SK-N-SH (cell line): ENCODE measurements around the gene MEGF8. TPM values are rescaled to one million over a fixed set of nuclear protein-coding genes. Genes with fewer than 3 reads are reported as not detected.

ENCODE experiments used
- CTCF ChIA-PET: fragments of 300-600, 350-600 bp; formaldehyde crosslinking; extraction: SDS; loops from one replicate; lab custom pipeline; 2021; lab: Yijun Ruan, JAX
- POLR2A ChIA-PET: fragments of 350-600 bp; sonication (Branson Sonifier 250); formaldehyde crosslinking; extraction: SDS; loops from one replicate; lab custom pipeline; 2020; ENCODE audit warnings: antibody characterized with exemption, inconsistent platforms; lab: Yijun Ruan, JAX
- DNase-seq: peaks from one replicate; pipeline ENCODE4 v3.0.0; 2012
- H2AFZ ChIP-seq: fragments of 200-600 bp; sonication (generic); 2 replicates; pipeline ENCODE4 v1.8.1; 2016; ENCODE audit warnings: antibody characterized with exemption, mild to moderate bottlenecking, low read depth
- H3F3A ChIP-seq: fragments of 200-600 bp; sonication (generic); replicated peaks from 2 replicates; pipeline ENCODE3; 2016; ENCODE audit warnings: antibody characterized with exemption, mild to moderate bottlenecking; ENCODE audit not compliant: insufficient read depth
- H3K27ac ChIP-seq, 2 experiments: fragments of 200-500 bp in 1 of 2; fragments of 200-600 bp in 1 of 2; sonication (Bioruptor generic) in 1 of 2; sonication (generic), shearing (Covaris generic) in 1 of 2; 2 replicates each; pipeline versions ENCODE4 v1.5.1 to v1.6.1; 2014 to 2016; ENCODE audit warnings: low read depth in 2 of 2, inconsistent platforms in 1 of 2, low read length in 1 of 2, mild to moderate bottlenecking in 1 of 2, mixed read lengths in 1 of 2
- H3K27me3 ChIP-seq: fragments of 200-600 bp; sonication (generic), shearing (Covaris generic); 2 replicates; pipeline ENCODE4 v1.6.1; 2016; ENCODE audit warnings: mixed run types; ENCODE audit not compliant: insufficient read depth
- H3K36me3 ChIP-seq, 2 experiments: fragments of 200-500 bp in 1 of 2; fragments of 200-600 bp in 1 of 2; sonication (Bioruptor generic) in 1 of 2; sonication (generic) in 1 of 2; replicated peaks in 1 of 2; 2 replicates each; pipeline versions ENCODE3 to v1.5.1; 2014 to 2016; ENCODE audit warnings: low read length in 1 of 2, mild to moderate bottlenecking in 1 of 2; ENCODE audit not compliant: insufficient read depth in 2 of 2, control insufficient read depth in 1 of 2
- H3K4me1 ChIP-seq, 2 experiments: fragments of 200-500 bp in 1 of 2; fragments of 200-600 bp in 1 of 2; sonication (Bioruptor generic) in 1 of 2; sonication (generic), shearing (Covaris generic) in 1 of 2; 2 replicates each; pipeline versions ENCODE4 v1.5.1 to v1.6.1; 2014 to 2016; ENCODE audit warnings: low read depth in 1 of 2, low read length in 1 of 2, mixed run types in 1 of 2; ENCODE audit not compliant: insufficient read depth in 2 of 2, control insufficient read depth in 1 of 2
- H3K4me2 ChIP-seq: fragments of 200-600 bp; sonication (generic), shearing (Covaris generic); 2 replicates; pipeline ENCODE4 v1.6.1; 2017; ENCODE audit warnings: mixed run types
- H3K4me3 ChIP-seq, 2 experiments: fragments of 200-500 bp in 1 of 2; fragments of 200-600 bp in 1 of 2; sonication (Bioruptor generic) in 1 of 2; sonication (generic), shearing (Covaris generic) in 1 of 2; 2 replicates each; pipeline versions ENCODE4 v1.5.1 to v1.8.1; 2014 to 2016; ENCODE audit warnings: low read depth in 2 of 2, inconsistent platforms in 1 of 2, low read length in 1 of 2, mild to moderate bottlenecking in 1 of 2, mixed read lengths in 1 of 2, moderate library complexity in 1 of 2
- H3K79me2 ChIP-seq: fragments of 200-600 bp; sonication (generic); 2 replicates; pipeline ENCODE4 v1.8.1; 2017; ENCODE audit warnings: mild to moderate bottlenecking; ENCODE audit not compliant: insufficient read depth
- H3K9ac ChIP-seq: fragments of 200-600 bp; sonication (generic); 2 replicates; pipeline ENCODE4 v1.6.1; 2017; ENCODE audit warnings: mixed run types
- H3K9me2 ChIP-seq: fragments of 200-600 bp; sonication (generic); 2 replicates; pipeline ENCODE4 v1.6.1; 2017; ENCODE audit warnings: mixed run types
- H3K9me3 ChIP-seq: fragments of 200-600 bp; sonication (generic); 2 replicates; pipeline ENCODE4 v1.6.1; 2017; ENCODE audit warnings: mixed run types, mild to moderate bottlenecking, moderate library complexity
- H4K20me1 ChIP-seq: fragments of 200-600 bp; sonication (generic); 2 replicates; pipeline ENCODE4 v1.6.1; 2017; ENCODE audit warnings: mild to moderate bottlenecking, mixed run types; ENCODE audit not compliant: insufficient read depth
- CHD2 ChIP-seq: fragments of 150-350 bp; IDR thresholded peaks from 2 replicates; pipeline ENCODE4 v1.6.1; 2018; ENCODE audit warnings: low read length; ENCODE audit not compliant: partially characterized antibody
- ELF1 ChIP-seq: IDR thresholded peaks from 2 replicates; pipeline ENCODE4 v1.4.0; 2012
- EP300 ChIP-seq, 2 experiments: IDR thresholded peaks; 2 replicates each; pipeline versions ENCODE4 v1.4.0 to v1.6.1; 2012; ENCODE audit warnings: borderline replicate concordance in 1 of 2, low read depth in 1 of 2, low read length in 1 of 2
- FOSL2 ChIP-seq: IDR thresholded peaks from 2 replicates; pipeline ENCODE4 v1.4.0; 2012; ENCODE audit warnings: low read depth, mild to moderate bottlenecking, moderate library complexity, borderline replicate concordance
- FOXJ3 ChIP-seq: sonication (generic); formaldehyde crosslinking; IDR thresholded peaks from 2 replicates; pipeline ENCODE4 v1.5.1; 2020; ENCODE audit warnings: mild to moderate bottlenecking, missing genetic modification reagents
- FOXM1 ChIP-seq: IDR thresholded peaks from 2 replicates; pipeline ENCODE4 v1.4.0; 2012; ENCODE audit warnings: low read depth, mild to moderate bottlenecking
- GABPA ChIP-seq: IDR thresholded peaks from 2 replicates; pipeline ENCODE4 v1.4.0; 2012; ENCODE audit warnings: low read depth, mild to moderate bottlenecking
- GATA2 ChIP-seq: sonication (generic); formaldehyde crosslinking; IDR thresholded peaks from 2 replicates; pipeline ENCODE4 v1.5.0; 2020; ENCODE audit warnings: mild to moderate bottlenecking, missing genetic modification reagents
- JUND ChIP-seq: IDR thresholded peaks from 2 replicates; pipeline ENCODE4 v1.4.0; 2012
- MXI1 ChIP-seq: IDR thresholded peaks from 2 replicates; pipeline ENCODE4 v1.6.1; 2012; ENCODE audit warnings: mild to moderate bottlenecking, low read depth, low read length, improper control_type of control experiment
- NFIC ChIP-seq: IDR thresholded peaks from 2 replicates; pipeline ENCODE4 v1.4.0; 2012; ENCODE audit warnings: borderline replicate concordance
- NRF1 ChIP-seq: IDR thresholded peaks from 2 replicates; pipeline ENCODE4 v1.6.1; 2012; ENCODE audit warnings: low read depth, mild to moderate bottlenecking, low read length
- POLR2AphosphoS5 ChIP-seq: IDR thresholded peaks from 2 replicates; pipeline ENCODE4 v1.6.1; 2012; ENCODE audit warnings: low read depth, low read length
- RAD21 ChIP-seq: IDR thresholded peaks from 2 replicates; pipeline ENCODE4 v1.6.1; 2012; ENCODE audit warnings: mild to moderate bottlenecking, low read length
- RCOR1 ChIP-seq: fragments of 150-350 bp; IDR thresholded peaks from 2 replicates; pipeline ENCODE4 v1.6.1; 2017; ENCODE audit warnings: antibody characterized with exemption, low read length
- SIN3A ChIP-seq: IDR thresholded peaks from 2 replicates; pipeline ENCODE4 v1.6.1; 2012; ENCODE audit warnings: low read depth, mild to moderate bottlenecking, low read length, moderate library complexity, borderline replicate concordance
- SMC3 ChIP-seq: IDR thresholded peaks from 2 replicates; pipeline ENCODE4 v1.6.1; 2012; ENCODE audit warnings: low read depth, low read length, improper control_type of control experiment
- TCF12 ChIP-seq: IDR thresholded peaks from 2 replicates; pipeline ENCODE4 v1.4.0; 2012
- WGBS: methylation state at CpG from one replicate; pipeline ENCODE4 v1.1.6; 2017; ENCODE audit warnings: low lambda C conversion rate; 5-methylcytosine and 5-hydroxymethylcytosine counted together
- polyA plus RNA-seq, 3 experiments: library from polyadenylated mRNA; depleted of rRNA; stranded (reverse); fragments of >200 nt; gene quantifications; 2 replicates each; pipeline ENCODE4 v1.2.3, GENCODE V29; 2012
- TF ChIP-seq, protein P1 (sequence below): IDR thresholded peaks from 2 replicates; pipeline ENCODE4 v1.4.0; 2012; ENCODE audit warnings: low read depth
- TF ChIP-seq, protein P2 (sequence below): IDR thresholded peaks from 2 replicates; pipeline ENCODE4 v1.6.1; 2012; ENCODE audit warnings: mild to moderate bottlenecking, low read depth, low read length, moderate library complexity
- TF ChIP-seq, protein P3 (sequence below): IDR thresholded peaks from 2 replicates; pipeline ENCODE4; 2012

The MEGF8 gene
- polyA plus RNA-seq, 1 of the 3 experiments (the other 2 are of a cell fraction) = 19.1 TPM

DNA sequence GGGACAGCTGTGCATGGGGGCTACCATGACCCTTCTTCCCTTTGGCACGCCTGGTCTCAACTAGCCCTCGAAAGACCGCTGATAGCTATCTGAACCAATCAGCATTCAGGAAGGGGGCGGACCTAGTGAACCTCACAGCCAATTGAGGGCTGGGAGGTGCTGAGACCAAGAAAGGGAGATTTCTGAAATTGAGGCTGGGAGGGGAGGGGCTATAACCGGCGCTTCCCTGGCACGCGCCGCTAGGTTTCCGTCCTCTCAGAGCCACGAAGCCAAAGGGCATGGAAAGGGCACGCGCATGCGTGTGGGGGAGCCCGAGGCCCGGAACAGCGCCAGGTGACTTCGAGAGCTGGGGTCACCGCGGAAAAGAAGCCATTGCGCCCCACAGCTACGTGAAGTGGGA lies 18.8 kb upstream of the MEGF8 start:
- Histone ChIP-seq H3K4me3 (no peak overlapping the region), H2AFZ (no peak overlapping the region), H4K20me1 (no peaks in the 10 kb centered on the region), H3K36me3 (no peaks in the 10 kb centered on the region), H3K79me2 (peaks cover 1% of the 10 kb centered on the region), H3K4me2 (no peak overlapping the region), H3K27me3 (no peaks in the 10 kb centered on the region), H3K9me2 (no peaks in the 10 kb centered on the region), H3F3A (peaks cover 4% of the 10 kb centered on the region), H3K9me3 (no peaks in the 10 kb centered on the region), H3K27ac (no peak overlapping the region), H3K4me1 (peaks cover 9 to 12% of the 10 kb centered on the region in 2 experiments; a peak in 2 of 4 replicates), H3K9ac (no peak overlapping the region)
- POLR2A ChIA-PET = no interaction called here
- no peak for DNase-seq
- TF ChIP-seq CHD2 (no peak), FOSL2 (no peak)
- TF ChIP-seq, protein P1, sequence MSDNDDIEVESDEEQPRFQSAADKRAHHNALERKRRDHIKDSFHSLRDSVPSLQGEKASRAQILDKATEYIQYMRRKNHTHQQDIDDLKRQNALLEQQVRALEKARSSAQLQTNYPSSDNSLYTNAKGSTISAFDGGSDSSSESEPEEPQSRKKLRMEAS = no peak
- CTCF ChIA-PET = no interaction called here
- WGBS = 93% methylated on average over 19 of the region's 22 CpGs

DNA sequence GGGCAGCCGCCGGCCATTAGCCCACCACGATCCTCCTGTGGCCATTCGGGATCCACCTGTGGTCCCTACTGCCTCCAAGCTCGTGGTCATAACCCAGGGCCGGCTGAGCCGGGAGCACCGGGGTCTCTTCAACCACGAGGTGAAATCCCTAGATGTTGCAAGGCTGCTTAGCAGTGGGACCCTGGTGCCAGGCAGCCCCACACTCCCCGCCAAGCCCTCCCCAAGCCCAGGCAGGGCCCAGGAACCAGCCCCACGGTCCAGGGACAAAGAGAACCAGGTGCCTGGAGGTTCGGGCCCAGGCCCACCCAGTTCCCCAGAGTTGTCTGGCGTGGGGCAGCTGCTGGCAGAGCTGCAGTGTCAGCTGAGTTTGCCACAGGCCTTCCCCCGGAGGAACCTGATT lies 15.7 kb upstream of the MEGF8 start:
- Histone ChIP-seq H3F3A (no peaks in the 10 kb centered on the region), H3K27ac (no peak overlapping the region), H3K9me2 (no peaks in the 10 kb centered on the region), H3K27me3 (no peaks in the 10 kb centered on the region), H3K4me3 (no peak overlapping the region), H4K20me1 (no peaks in the 10 kb centered on the region), H3K9ac (no peak overlapping the region), H3K79me2 (no peaks in the 10 kb centered on the region), H3K4me1 (peaks cover 0 to 14% of the 10 kb centered on the region in 2 experiments; a peak in 1 of 4 replicates), H3K4me2 (no peak overlapping the region), H3K9me3 (no peaks in the 10 kb centered on the region), H2AFZ (no peak overlapping the region), H3K36me3 (no peaks in the 10 kb centered on the region)
- no peak for DNase-seq
- CTCF ChIA-PET = no interaction called here
- POLR2A ChIA-PET = no interaction called here
- TF ChIP-seq NRF1 (no peak), FOXJ3 (CRISPR knock-in tag) (no peak), JUND (no peak), RCOR1 (no peak), SMC3 (no peak), ELF1 (no peak), EP300 (IDR thresholded peaks at IDR 0.05; ENCODE audit: borderline replicate concordance in 1 of 2, low read depth in 1 of 2, low read length in 1 of 2) (no peak), POLR2AphosphoS5 (no peak), MXI1 (no peak), RAD21 (no peak), GABPA (no peak), SIN3A (no peak), FOSL2 (no peak), FOXM1 (no peak), GATA2 (CRISPR knock-in tag) (no peak), NFIC (no peak), TCF12 (no peak)
- TF ChIP-seq, protein P2, sequence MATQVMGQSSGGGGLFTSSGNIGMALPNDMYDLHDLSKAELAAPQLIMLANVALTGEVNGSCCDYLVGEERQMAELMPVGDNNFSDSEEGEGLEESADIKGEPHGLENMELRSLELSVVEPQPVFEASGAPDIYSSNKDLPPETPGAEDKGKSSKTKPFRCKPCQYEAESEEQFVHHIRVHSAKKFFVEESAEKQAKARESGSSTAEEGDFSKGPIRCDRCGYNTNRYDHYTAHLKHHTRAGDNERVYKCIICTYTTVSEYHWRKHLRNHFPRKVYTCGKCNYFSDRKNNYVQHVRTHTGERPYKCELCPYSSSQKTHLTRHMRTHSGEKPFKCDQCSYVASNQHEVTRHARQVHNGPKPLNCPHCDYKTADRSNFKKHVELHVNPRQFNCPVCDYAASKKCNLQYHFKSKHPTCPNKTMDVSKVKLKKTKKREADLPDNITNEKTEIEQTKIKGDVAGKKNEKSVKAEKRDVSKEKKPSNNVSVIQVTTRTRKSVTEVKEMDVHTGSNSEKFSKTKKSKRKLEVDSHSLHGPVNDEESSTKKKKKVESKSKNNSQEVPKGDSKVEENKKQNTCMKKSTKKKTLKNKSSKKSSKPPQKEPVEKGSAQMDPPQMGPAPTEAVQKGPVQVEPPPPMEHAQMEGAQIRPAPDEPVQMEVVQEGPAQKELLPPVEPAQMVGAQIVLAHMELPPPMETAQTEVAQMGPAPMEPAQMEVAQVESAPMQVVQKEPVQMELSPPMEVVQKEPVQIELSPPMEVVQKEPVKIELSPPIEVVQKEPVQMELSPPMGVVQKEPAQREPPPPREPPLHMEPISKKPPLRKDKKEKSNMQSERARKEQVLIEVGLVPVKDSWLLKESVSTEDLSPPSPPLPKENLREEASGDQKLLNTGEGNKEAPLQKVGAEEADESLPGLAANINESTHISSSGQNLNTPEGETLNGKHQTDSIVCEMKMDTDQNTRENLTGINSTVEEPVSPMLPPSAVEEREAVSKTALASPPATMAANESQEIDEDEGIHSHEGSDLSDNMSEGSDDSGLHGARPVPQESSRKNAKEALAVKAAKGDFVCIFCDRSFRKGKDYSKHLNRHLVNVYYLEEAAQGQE = no peak
- TF ChIP-seq, protein P3, sequence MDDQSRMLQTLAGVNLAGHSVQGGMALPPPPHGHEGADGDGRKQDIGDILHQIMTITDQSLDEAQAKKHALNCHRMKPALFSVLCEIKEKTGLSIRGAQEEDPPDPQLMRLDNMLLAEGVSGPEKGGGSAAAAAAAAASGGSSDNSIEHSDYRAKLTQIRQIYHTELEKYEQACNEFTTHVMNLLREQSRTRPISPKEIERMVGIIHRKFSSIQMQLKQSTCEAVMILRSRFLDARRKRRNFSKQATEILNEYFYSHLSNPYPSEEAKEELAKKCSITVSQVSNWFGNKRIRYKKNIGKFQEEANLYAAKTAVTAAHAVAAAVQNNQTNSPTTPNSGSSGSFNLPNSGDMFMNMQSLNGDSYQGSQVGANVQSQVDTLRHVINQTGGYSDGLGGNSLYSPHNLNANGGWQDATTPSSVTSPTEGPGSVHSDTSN = no peak
- WGBS = 77% methylated on average over 4 of the region's 14 CpGs
